ENCODE measurements around the gene ODR4.
"Not testable (repeated sequence)": the region's sequence is repeated elsewhere in the genome, so short reads cannot be mapped to it uniquely, and the experiment has no call there.

ODR4 gene

DNA sequence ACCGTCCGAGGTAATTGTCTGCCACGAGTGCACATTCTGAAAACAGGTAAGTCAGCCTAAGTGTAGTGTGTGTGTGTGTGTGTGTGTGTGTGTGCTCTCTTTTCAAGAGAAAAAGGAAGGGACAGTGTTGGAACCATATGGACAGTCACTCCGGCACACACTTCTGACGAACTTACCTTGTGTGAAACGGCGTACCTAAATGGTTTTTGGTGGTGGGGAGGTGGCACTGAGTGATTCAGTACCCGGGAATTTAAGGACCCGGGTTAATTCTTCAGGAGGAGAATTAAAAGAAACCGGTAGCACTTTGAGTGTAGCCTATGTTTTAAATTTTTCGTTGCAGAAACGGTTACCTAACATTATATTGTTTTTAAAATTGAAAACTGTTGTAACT is 286 bp downstream of the ODR4 start:
- Histone ChIP-seq H3K4me3 (peak overlapping the region; percentile 96), H3K27ac (peak overlapping the region; percentile 98), H3K36me3 (ENCODE audit: insufficient read depth, low read length) (peaks cover 43% of the 10 kb centered on the region)

DNA sequence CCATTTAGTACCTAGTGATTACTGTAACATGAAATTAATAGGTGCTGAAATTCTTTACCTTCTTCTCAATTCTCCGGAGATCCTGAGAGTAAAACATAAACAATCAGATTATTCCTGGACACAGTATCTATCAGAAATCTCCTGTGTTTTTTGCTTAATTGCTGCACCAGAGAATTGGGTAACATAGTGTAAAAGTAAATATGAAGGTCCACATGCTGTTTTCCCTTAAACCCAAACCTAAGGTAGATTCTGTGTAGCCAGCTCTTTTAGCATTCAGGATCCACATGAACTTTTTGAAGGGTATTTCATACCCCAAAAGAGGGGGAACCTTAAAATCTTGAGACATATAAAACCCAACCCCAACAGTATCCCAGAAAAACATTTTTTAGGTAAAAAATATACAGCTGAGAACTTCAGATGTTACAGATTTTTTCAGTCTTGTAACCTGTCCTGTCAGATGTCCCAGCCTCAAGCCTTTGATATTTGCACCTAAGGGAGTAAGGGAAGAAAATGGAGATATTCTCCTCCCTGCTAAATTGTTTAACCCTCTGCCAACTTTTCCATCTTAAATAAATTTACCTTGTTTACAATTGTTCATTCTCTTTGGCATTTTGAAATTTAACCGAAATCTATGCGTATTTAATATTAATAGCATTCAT is 11.2 kb downstream of the ODR4 start:
- H3K36me3 ChIP-seq (ENCODE audit: insufficient read depth, low read length) = peaks cover 76% of the 10 kb centered on the region
- no peak for DNase-seq (ENCODE audit: low read depth, low spot score)
- TF ChIP-seq POLR2AphosphoS5 (IDR thresholded peaks at IDR 0.05; ENCODE audit: borderline replicate concordance, low read depth, low read length) = no peak
- no peak for TF ChIP-seq FOXP2 (optimal IDR thresholded peaks at IDR 0.05; ENCODE audit: control extremely low read depth, extremely low read length, insufficient read depth)
- no peak for TF ChIP-seq EZH2 (IDR thresholded peaks at IDR 0.05)

More for the DNA sequence above, 286 bp downstream of the ODR4 start:
- H3K9me3 ChIP-seq (ENCODE audit: low read depth, low read length) = no peaks in the 10 kb centered on the region
- no peak for TF ChIP-seq FOXP2 (optimal IDR thresholded peaks at IDR 0.05; ENCODE audit: control extremely low read depth, extremely low read length, insufficient read depth)
- TF ChIP-seq EZH2 (IDR thresholded peaks at IDR 0.05) = no peak
- no peak for TF ChIP-seq POLR2AphosphoS5 (IDR thresholded peaks at IDR 0.05; ENCODE audit: borderline replicate concordance, low read depth, low read length)
- no peak for DNase-seq (ENCODE audit: low read depth, low spot score)
- H3K9ac ChIP-seq (ENCODE audit: insufficient read length) = peak overlapping the region; percentile 94

DNA sequence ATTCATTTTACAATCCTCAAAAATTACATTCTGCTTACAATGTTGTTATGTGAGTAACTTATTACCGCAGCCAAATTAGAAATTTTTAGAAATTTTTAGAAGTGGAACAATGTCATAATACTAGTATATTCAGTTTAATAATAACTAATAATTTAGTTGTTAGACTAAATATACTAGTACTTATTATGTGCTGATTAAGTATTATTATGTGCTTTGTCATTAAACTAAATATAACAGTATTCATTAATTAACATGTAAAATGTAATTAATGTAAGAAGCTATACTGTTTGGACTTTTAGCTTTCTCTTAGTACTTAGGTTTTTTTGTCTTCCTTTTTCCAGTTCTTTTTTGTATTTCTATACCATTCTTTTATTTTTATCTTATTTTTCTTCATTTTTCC is 15.3 kb downstream of the ODR4 start:
- Histone ChIP-seq H3K4me3 (no peak overlapping the region), H3K9me3 (ENCODE audit: low read depth, low read length) (no peaks in the 10 kb centered on the region), H3K36me3 (ENCODE audit: insufficient read depth, low read length) (peaks cover 80% of the 10 kb centered on the region), H3K9ac (ENCODE audit: insufficient read length) (no peak overlapping the region), H3K27ac (no peak overlapping the region)
- TF ChIP-seq EZH2 (IDR thresholded peaks at IDR 0.05) = no peak
- no peak for DNase-seq (ENCODE audit: low read depth, low spot score)

More for the DNA sequence above, 11.2 kb downstream of the ODR4 start:
- Histone ChIP-seq H3K27ac (no peak overlapping the region), H3K4me3 (no peak overlapping the region), H3K9me3 (ENCODE audit: low read depth, low read length) (no peaks in the 10 kb centered on the region), H3K9ac (ENCODE audit: insufficient read length) (no peak overlapping the region)

DNA sequence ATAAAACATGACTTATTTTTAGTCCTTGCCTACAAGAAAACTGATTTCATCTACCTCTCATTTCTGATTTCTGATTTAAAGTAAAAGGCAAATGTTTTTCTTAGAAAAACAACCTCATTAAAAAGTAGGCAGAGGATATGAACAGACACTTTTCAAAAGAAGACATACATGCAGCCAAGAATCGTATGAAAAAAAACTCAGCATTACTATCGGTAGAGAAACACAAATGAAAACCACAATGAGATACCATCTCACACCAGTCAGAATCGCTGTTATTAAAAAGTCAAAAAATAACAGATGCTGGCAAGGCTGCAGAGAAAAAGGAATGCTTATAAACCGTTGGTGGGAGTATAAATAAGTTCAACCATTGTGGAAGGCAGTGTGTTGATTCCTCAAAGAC is 16.2 kb downstream of the ODR4 start:
- DNase-seq (ENCODE audit: low read depth, low spot score) = no peak
- Histone ChIP-seq H3K9ac (ENCODE audit: insufficient read length) (no peak overlapping the region), H3K27ac (no peak overlapping the region), H3K36me3 (ENCODE audit: insufficient read depth, low read length) (peaks cover 82% of the 10 kb centered on the region), H3K9me3 (ENCODE audit: low read depth, low read length) (no peaks in the 10 kb centered on the region), H3K4me3 (no peak overlapping the region)
- TF ChIP-seq POLR2AphosphoS5 (IDR thresholded peaks at IDR 0.05; ENCODE audit: borderline replicate concordance, low read depth, low read length) (no peak), EZH2 (IDR thresholded peaks at IDR 0.05) (no peak), FOXP2 (optimal IDR thresholded peaks at IDR 0.05; ENCODE audit: control extremely low read depth, extremely low read length, insufficient read depth) (no peak)

DNA sequence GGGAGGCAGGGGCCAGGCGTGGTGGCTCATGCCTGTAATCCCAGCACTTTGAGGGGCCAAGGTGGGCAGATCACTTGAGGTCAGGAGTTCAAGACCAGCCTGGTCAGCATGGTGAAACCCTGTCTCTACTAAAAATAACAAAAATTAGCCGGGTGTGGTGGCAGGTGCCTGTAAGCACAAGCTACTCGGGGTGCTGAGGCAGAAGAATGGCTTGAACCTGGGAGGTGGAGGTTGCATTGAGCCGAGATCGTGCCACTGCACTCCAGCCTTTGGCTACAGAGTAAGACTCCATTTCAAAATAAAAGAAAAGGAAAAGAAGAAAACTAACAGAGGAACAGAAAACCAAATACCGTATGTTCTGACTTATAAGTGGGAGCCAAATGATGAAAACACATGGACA is 17.1 kb downstream of the ODR4 start:
- not testable (repeated sequence) for H3K9me3 ChIP-seq (ENCODE audit: low read depth, low read length); H3K4me3 ChIP-seq; DNase-seq (ENCODE audit: low read depth, low spot score); H3K9ac ChIP-seq (ENCODE audit: insufficient read length)
- Histone ChIP-seq H3K36me3 (ENCODE audit: insufficient read depth, low read length) (peaks cover 83% of the 10 kb centered on the region), H3K27ac (0 out of 2 replicates have a peak overlapping the region, but pooled peaks have one; percentile 1)

DNA sequence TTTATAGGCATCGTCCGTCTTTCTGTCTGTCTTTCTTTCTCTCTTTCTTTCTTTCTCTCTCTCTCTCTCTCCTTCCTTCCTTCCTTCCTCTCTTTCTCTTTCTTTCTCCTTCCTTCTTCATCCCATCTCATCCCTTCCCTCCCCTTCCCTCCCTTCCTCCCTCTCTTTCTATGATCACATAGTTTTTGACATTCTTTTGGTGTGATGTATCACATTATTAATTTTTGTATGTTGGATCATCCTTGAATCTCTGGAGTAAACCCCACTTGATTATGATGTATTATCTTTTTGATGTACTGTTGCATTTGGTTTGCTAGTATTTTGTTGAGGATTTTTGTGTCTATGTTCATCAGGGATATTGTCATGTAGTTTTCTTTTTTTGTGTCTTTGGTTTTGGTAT is 25.8 kb downstream of the ODR4 start:
- H3K4me3 ChIP-seq; H3K9me3 ChIP-seq (ENCODE audit: low read depth, low read length); DNase-seq (ENCODE audit: low read depth, low spot score); H3K27ac ChIP-seq; H3K9ac ChIP-seq (ENCODE audit: insufficient read length): not testable (repeated sequence)
- H3K36me3 ChIP-seq (ENCODE audit: insufficient read depth, low read length) = peaks cover 47% of the 10 kb centered on the region

DNA sequence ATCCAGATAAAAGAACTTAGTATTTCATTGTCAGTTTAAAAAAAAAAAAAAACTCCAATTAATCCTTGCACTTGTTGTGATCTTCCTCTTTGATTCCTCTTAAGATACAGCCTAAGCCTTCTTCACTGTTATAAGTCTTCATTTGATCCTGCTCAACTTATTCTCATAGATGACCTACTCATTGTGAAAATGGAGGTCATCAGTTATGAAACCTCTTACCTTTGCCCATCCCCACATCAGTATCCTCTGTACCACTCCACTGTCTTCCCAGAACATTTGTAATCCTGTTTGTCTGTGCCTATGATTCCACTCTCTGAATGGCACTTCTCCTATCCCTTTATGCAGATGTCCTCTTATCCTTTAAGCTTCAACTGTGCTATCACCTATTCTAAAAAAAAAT is 28.0 kb downstream of the ODR4 start:
- Histone ChIP-seq H3K9ac (ENCODE audit: insufficient read length) (no peak overlapping the region), H3K27ac (no peak overlapping the region), H3K4me3 (no peak overlapping the region), H3K36me3 (ENCODE audit: insufficient read depth, low read length) (peaks cover 53% of the 10 kb centered on the region), H3K9me3 (ENCODE audit: low read depth, low read length) (no peaks in the 10 kb centered on the region)
- no peak for DNase-seq (ENCODE audit: low read depth, low spot score)
- TF ChIP-seq EZH2 (IDR thresholded peaks at IDR 0.05) (no peak), POLR2AphosphoS5 (IDR thresholded peaks at IDR 0.05; ENCODE audit: borderline replicate concordance, low read depth, low read length) (no peak), FOXP2 (optimal IDR thresholded peaks at IDR 0.05; ENCODE audit: control extremely low read depth, extremely low read length, insufficient read depth) (no peak)

DNA sequence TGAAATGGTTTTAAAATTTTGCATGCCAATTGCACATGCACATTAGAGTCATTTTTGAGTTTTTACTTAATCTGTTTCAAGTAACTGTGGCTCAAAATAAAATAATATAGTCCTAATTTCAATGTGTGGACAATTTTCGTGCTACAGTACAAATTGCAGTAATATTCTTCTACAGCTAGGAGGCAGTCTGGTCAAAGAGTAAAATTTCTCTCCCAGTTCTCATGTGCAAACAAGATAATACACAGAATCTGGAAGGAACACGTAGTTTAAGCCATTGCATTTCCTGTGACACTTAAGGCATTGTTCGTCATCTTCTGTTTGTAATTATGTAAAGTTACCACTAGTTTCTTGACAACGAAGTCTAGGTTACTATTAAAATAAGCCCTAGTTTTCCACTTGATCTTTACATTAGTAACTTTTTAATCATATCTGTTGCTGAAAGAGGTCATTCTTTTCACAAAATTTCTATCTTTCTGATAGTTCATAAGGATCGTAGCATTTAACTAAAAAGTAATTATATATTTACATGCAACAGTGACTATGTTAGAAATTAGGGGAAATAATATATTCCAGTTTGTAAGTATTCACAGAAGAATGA is 28.9 kb downstream of the ODR4 start:
- TF ChIP-seq EZH2 (IDR thresholded peaks at IDR 0.05) (no peak), FOXP2 (optimal IDR thresholded peaks at IDR 0.05; ENCODE audit: control extremely low read depth, extremely low read length, insufficient read depth) (no peak), POLR2AphosphoS5 (IDR thresholded peaks at IDR 0.05; ENCODE audit: borderline replicate concordance, low read depth, low read length) (no peak)
- Histone ChIP-seq H3K4me3 (no peak overlapping the region), H3K9ac (ENCODE audit: insufficient read length) (no peak overlapping the region), H3K36me3 (ENCODE audit: insufficient read depth, low read length) (peaks cover 52% of the 10 kb centered on the region), H3K9me3 (ENCODE audit: low read depth, low read length) (no peaks in the 10 kb centered on the region), H3K27ac (no peak overlapping the region)
- no peak for DNase-seq (ENCODE audit: low read depth, low spot score)

DNA sequence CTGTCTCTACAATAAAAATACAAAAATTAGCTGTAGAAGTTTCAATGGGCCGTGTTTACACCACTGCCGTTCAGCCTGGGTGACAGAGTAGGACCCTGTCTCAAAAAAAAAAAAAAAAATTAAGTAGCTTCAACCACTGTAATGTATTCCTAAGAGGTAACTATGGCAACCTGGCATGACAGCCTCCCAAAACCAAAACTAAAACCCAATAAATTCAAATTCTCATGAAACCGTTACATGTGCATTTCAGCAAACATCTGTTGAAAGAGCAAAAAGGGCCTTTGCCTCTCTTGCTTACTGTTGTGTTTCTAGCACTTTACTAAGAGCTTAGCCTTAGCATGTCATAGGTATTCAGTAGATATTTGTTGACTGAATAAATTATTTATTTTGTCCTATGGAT is 33.5 kb downstream of the ODR4 start:
- TF ChIP-seq EZH2 (IDR thresholded peaks at IDR 0.05) = no peak
- no peak for TF ChIP-seq FOXP2 (optimal IDR thresholded peaks at IDR 0.05; ENCODE audit: control extremely low read depth, extremely low read length, insufficient read depth)
- no peak for TF ChIP-seq POLR2AphosphoS5 (IDR thresholded peaks at IDR 0.05; ENCODE audit: borderline replicate concordance, low read depth, low read length)
- Histone ChIP-seq H3K9ac (ENCODE audit: insufficient read length) (no peak overlapping the region), H3K36me3 (ENCODE audit: insufficient read depth, low read length) (peaks cover 57% of the 10 kb centered on the region)

More for the DNA sequence above, 33.5 kb downstream of the ODR4 start:
- H3K27ac ChIP-seq = no peak overlapping the region
- H3K9me3 ChIP-seq (ENCODE audit: low read depth, low read length) = no peaks in the 10 kb centered on the region
- H3K4me3 ChIP-seq = no peak overlapping the region
- DNase-seq (ENCODE audit: low read depth, low spot score) = no peak
